ENCODE measurements around the gene KSR1. TPM values are rescaled to one million over a fixed set of nuclear protein-coding genes. Genes with fewer than 3 reads are reported as not detected.
"Not testable (repeated sequence)": the region's sequence is repeated elsewhere in the genome, so short reads cannot be mapped to it uniquely, and the experiment has no call there.

The KSR1 gene
- total RNA-seq (10 to 100 TPM; 23.0 to 29.8 TPM), polyA plus RNA-seq (ENCODE audit: insufficient read length in 2 of 2) (10 to 100 TPM; 64.2 to 71.1 TPM)
- long read RNA-seq, donor 1, partial matches to known transcripts = 6 of 6 reads
- long read RNA-seq, donor 1, other reads (novel, unspliced or antisense) = 0 of 6 reads
- long read RNA-seq, donor 2 = 0 reads
- long read RNA-seq, donor 3, partial matches to known transcripts = 5 of 5 reads
- long read RNA-seq, donor 3, other reads (novel, unspliced or antisense) = 0 of 5 reads
- long read RNA-seq, donor 4, partial matches to known transcripts = 0 of 5 reads
- long read RNA-seq, donor 4, other reads (novel, unspliced or antisense) = 5 of 5 reads

DNA sequence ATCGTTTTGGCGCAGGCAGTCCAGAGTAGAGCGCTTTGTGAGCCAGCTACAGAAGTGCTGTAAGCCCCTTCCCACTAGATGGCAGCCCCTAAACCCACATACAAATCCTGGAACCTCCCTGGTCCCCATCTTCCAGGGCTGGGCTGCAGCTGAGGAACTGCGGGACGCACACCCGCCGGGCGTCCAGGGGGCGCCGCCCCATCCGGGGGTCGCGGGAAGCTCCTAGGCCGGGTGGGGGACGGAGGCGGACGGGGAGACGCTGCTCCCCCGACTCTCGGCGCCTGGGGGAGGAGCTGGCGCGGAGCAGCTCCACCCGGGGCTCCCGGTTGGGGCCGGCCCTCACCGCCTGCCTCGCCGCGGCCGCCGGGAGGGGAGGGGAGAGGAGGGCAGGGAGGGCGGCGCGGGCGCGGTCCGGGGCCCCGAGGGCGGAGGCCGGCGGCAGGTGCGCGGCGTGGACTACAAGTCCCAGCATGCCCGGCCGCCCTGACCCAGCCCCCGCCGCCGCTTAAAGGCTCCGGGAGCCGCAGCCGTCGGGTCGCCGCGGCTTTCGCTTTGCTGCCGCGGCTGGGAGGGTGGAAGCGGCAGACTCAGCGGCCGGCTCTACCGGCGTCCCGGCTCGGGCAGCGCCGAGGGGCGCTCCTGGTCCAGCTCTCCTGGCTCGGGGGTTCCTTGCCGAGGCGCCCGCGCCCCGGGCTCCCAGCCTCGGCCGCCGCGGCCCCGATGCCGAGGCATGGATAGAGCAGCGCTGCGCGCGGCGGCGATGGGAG, at the start of gene KSR1:
KSR1 (plus strand) TSS at position 535 of the 767 bp plus-strand sequence; CDS start at position 731, 196 bp downstream.
- Histone ChIP-seq H3K9me3 (ENCODE audit: control insufficient read depth, insufficient read depth, low read length) (no peaks in the 10 kb centered on the region), H3K4me1 (ENCODE audit: control insufficient read depth, insufficient read depth, low read length) (peaks cover 42% of the 10 kb centered on the region), H3K27ac (ENCODE audit: low read depth, low read length) (peak within 1 kb of the TSS; percentile 57), H3K27me3 (ENCODE audit: control insufficient read depth, insufficient read depth, low read length) (no peaks in the 10 kb centered on the region), H3K36me3 (ENCODE audit: control insufficient read depth, insufficient read depth, low read length) (peaks cover 6% of the 10 kb centered on the region), H3K4me3 (ENCODE audit: low read depth, low read length) (peak within 1 kb of the TSS; percentile 49)
- peak; percentile 68 to 97 (median 76) for DNase-seq (ENCODE audit: low read depth in 4 of 6, low spot score in 6 of 6)
- WGBS (ENCODE audit: insufficient coverage) = under 1% methylated on average over 88 of the region's 88 CpGs

- H3K27ac ChIP-seq (ENCODE audit: low read depth, low read length) = no peak overlapping the region
- H3K36me3 ChIP-seq (ENCODE audit: control insufficient read depth, insufficient read depth, low read length) = no peaks in the 10 kb centered on the region
- WGBS (ENCODE audit: insufficient coverage) = 45% methylated on average over 4 of the region's 6 CpGs
- H3K27me3 ChIP-seq (ENCODE audit: control insufficient read depth, insufficient read depth, low read length) = no peaks in the 10 kb centered on the region
- peak in 2 of 6 donors; percentile 15 to 65 for DNase-seq (ENCODE audit: low read depth in 4 of 6, low spot score in 6 of 6)
- peaks cover 2% of the 10 kb centered on the region for H3K4me1 ChIP-seq (ENCODE audit: control insufficient read depth, insufficient read depth, low read length)
- no peak overlapping the region for H3K4me3 ChIP-seq (ENCODE audit: low read depth, low read length)
- H3K9me3 ChIP-seq (ENCODE audit: control insufficient read depth, insufficient read depth, low read length) = no peaks in the 10 kb centered on the region
Observed at GRCh38 chr17:27407916-27408864, 48.1 kb upstream of the KSR1 start.

DNA sequence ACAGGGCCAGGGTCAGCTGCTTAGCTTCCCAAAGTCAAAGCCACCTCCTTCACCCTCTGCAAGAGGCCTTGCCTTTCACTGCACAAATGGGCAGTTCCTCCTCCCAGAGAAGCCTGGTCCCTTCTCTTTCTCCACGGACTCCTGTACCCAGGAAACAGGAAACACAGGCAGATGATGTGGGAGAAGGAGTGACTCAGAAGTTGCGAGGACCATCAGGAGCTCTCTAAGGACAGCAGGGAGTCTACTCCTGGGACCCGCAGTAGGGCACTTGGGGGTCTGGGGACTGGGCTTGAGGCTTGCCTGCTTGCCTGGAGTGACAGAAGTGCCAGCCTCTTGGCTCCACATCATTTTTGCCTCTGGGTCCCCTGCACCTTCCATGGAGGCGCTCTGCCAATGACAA, 47.4 kb upstream of the KSR1 start:
- no peak for DNase-seq (ENCODE audit: low read depth in 4 of 6, low spot score in 6 of 6)

DNA sequence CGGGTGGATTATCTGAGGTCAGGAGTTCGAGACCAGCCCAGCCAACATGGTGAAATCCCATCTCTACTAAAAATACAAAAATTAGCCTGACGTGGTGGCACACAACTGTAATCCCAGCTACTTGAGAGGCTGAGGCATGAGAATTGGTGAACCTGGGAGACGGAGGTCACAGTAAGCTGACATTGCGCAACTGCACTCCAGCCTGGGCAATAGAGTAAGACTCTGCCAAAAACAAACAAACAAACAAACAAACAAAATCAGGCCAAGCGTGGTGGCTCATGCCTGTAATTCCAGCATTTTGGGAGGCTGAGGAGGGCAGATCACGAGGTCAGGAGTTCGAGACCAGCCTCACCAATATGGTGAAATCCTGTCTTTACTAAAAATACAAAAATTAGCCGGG, 44.1 kb upstream of the KSR1 start:
- H3K27ac ChIP-seq (ENCODE audit: low read depth, low read length); H3K9me3 ChIP-seq (ENCODE audit: control insufficient read depth, insufficient read depth, low read length); H3K27me3 ChIP-seq (ENCODE audit: control insufficient read depth, insufficient read depth, low read length); H3K4me3 ChIP-seq (ENCODE audit: low read depth, low read length); H3K36me3 ChIP-seq (ENCODE audit: control insufficient read depth, insufficient read depth, low read length); DNase-seq (ENCODE audit: low read depth in 4 of 6, low spot score in 6 of 6); H3K4me1 ChIP-seq (ENCODE audit: control insufficient read depth, insufficient read depth, low read length): not testable (repeated sequence)
- WGBS (ENCODE audit: insufficient coverage) = no CpG with 5 or more reads among the region's 9 CpGs

More for the DNA sequence above, 47.4 kb upstream of the KSR1 start:
- H3K4me3 ChIP-seq (ENCODE audit: low read depth, low read length) = no peak overlapping the region
- no peaks in the 10 kb centered on the region for H3K36me3 ChIP-seq (ENCODE audit: control insufficient read depth, insufficient read depth, low read length)
- H3K27ac ChIP-seq (ENCODE audit: low read depth, low read length) = no peak overlapping the region
- H3K27me3 ChIP-seq (ENCODE audit: control insufficient read depth, insufficient read depth, low read length) = no peaks in the 10 kb centered on the region
- 82% methylated on average over 3 of the region's 4 CpGs for WGBS (ENCODE audit: insufficient coverage)
- H3K9me3 ChIP-seq (ENCODE audit: control insufficient read depth, insufficient read depth, low read length) = no peaks in the 10 kb centered on the region
- H3K4me1 ChIP-seq (ENCODE audit: control insufficient read depth, insufficient read depth, low read length) = peaks cover 2% of the 10 kb centered on the region

DNA sequence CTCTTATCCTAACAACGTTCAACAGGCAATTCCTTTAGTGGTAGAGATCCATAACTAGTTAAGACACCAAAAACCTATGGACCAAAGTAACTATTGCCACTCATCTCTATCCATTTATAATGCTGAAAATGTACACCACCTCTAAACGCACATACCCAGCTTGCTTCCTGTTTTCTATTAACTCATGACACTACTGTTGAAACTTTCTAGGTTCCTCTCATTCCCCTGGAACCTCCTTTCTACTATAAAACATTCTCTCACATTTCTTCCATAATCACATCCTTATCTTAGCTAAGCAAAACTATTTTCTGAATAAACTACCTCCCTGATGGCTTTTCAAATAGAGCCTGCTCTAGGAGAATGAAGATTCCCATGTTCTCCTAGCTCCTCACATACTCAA, 42.9 kb upstream of the KSR1 start:
- H3K9me3 ChIP-seq (ENCODE audit: control insufficient read depth, insufficient read depth, low read length) = no peaks in the 10 kb centered on the region
- no peak overlapping the region for H3K4me3 ChIP-seq (ENCODE audit: low read depth, low read length)
- DNase-seq (ENCODE audit: low read depth in 4 of 6, low spot score in 6 of 6) = no peak
- H3K27ac ChIP-seq (ENCODE audit: low read depth, low read length) = no peak overlapping the region
- no peaks in the 10 kb centered on the region for H3K27me3 ChIP-seq (ENCODE audit: control insufficient read depth, insufficient read depth, low read length)
- WGBS (ENCODE audit: insufficient coverage) = 67% methylated on average over 2 of the region's 2 CpGs
- H3K4me1 ChIP-seq (ENCODE audit: control insufficient read depth, insufficient read depth, low read length) = peaks cover 2% of the 10 kb centered on the region
- H3K36me3 ChIP-seq (ENCODE audit: control insufficient read depth, insufficient read depth, low read length) = no peaks in the 10 kb centered on the region

DNA sequence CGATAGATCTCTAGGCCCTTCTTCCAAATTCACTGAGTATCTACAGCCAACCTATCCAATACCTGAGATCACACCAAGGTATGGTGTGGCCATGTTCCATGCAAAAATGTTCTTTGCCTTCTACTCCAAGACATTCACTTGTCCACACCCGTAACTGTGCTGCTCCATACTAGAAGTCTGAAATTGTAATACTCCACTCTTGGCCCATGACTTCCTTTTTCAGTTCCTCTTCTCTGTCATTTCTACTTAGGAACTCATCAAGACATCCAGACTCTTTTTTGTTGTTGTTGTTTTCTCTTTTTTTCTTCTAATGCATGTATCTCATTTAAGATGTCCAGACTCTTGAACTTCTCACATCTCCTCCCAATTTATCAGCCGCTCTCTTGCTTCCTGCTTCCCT, 42.5 kb upstream of the KSR1 start:
- H3K27me3 ChIP-seq (ENCODE audit: control insufficient read depth, insufficient read depth, low read length) = no peaks in the 10 kb centered on the region
- WGBS (ENCODE audit: insufficient coverage) = 88% methylated on average over 3 of the region's 3 CpGs
- no peak overlapping the region for H3K27ac ChIP-seq (ENCODE audit: low read depth, low read length)
- H3K4me1 ChIP-seq (ENCODE audit: control insufficient read depth, insufficient read depth, low read length) = no peaks in the 10 kb centered on the region
- H3K4me3 ChIP-seq (ENCODE audit: low read depth, low read length) = no peak overlapping the region
- no peak for DNase-seq (ENCODE audit: low read depth in 4 of 6, low spot score in 6 of 6)
- no peaks in the 10 kb centered on the region for H3K9me3 ChIP-seq (ENCODE audit: control insufficient read depth, insufficient read depth, low read length)
- H3K36me3 ChIP-seq (ENCODE audit: control insufficient read depth, insufficient read depth, low read length) = no peaks in the 10 kb centered on the region

GRCh38 chr17:27414271-27414670, 42.0 kb upstream of the KSR1 start:
- no peaks in the 10 kb centered on the region for H3K4me1 ChIP-seq (ENCODE audit: control insufficient read depth, insufficient read depth, low read length)
- no peaks in the 10 kb centered on the region for H3K36me3 ChIP-seq (ENCODE audit: control insufficient read depth, insufficient read depth, low read length)
- no peak for DNase-seq (ENCODE audit: low read depth in 4 of 6, low spot score in 6 of 6)
- no peaks in the 10 kb centered on the region for H3K9me3 ChIP-seq (ENCODE audit: control insufficient read depth, insufficient read depth, low read length)
- H3K27me3 ChIP-seq (ENCODE audit: control insufficient read depth, insufficient read depth, low read length) = no peaks in the 10 kb centered on the region
- 100% methylated on average over 2 of the region's 3 CpGs for WGBS (ENCODE audit: insufficient coverage)
- H3K27ac ChIP-seq (ENCODE audit: low read depth, low read length) = no peak overlapping the region
- H3K4me3 ChIP-seq (ENCODE audit: low read depth, low read length) = no peak overlapping the region

- Histone ChIP-seq H3K4me1 (ENCODE audit: control insufficient read depth, insufficient read depth, low read length) (no peaks in the 10 kb centered on the region), H3K27ac (ENCODE audit: low read depth, low read length) (no peak overlapping the region), H3K9me3 (ENCODE audit: control insufficient read depth, insufficient read depth, low read length) (no peaks in the 10 kb centered on the region), H3K4me3 (ENCODE audit: low read depth, low read length) (no peak overlapping the region), H3K27me3 (ENCODE audit: control insufficient read depth, insufficient read depth, low read length) (no peaks in the 10 kb centered on the region), H3K36me3 (ENCODE audit: control insufficient read depth, insufficient read depth, low read length) (no peaks in the 10 kb centered on the region)
- peak in 1 of 6 donors; percentile 12 for DNase-seq (ENCODE audit: low read depth in 4 of 6, low spot score in 6 of 6)
- WGBS (ENCODE audit: insufficient coverage) = 75% methylated on average over 2 of the region's 6 CpGs
Observed at GRCh38 chr17:27414694-27415093, 41.6 kb upstream of the KSR1 start.

- Histone ChIP-seq H3K4me3 (ENCODE audit: low read depth, low read length) (no peak overlapping the region), H3K27me3 (ENCODE audit: control insufficient read depth, insufficient read depth, low read length) (no peaks in the 10 kb centered on the region), H3K9me3 (ENCODE audit: control insufficient read depth, insufficient read depth, low read length) (no peaks in the 10 kb centered on the region), H3K27ac (ENCODE audit: low read depth, low read length) (no peak overlapping the region), H3K36me3 (ENCODE audit: control insufficient read depth, insufficient read depth, low read length) (no peaks in the 10 kb centered on the region), H3K4me1 (ENCODE audit: control insufficient read depth, insufficient read depth, low read length) (no peaks in the 10 kb centered on the region)
- DNase-seq (ENCODE audit: low read depth in 4 of 6, low spot score in 6 of 6) = peak in 1 of 6 donors; percentile 2
- WGBS (ENCODE audit: insufficient coverage) = 80% methylated on average over 2 of the region's 6 CpGs
Observed at GRCh38 chr17:27415120-27415795, 41.0 kb upstream of the KSR1 start.
